ENCODE data around the gene NPR3.

The NPR3 gene

GRCh38 chr5:32773944-32774343, 62.8 kb downstream of the NPR3 start:
- no peak for FAIRE-seq
- DNase-seq (ENCODE audit: insufficient read length): no peak
- TF ChIP-seq TAF1 (IDR thresholded peaks at IDR 0.05; ENCODE audit: borderline replicate concordance, low read depth, low read length): no peak
- TF ChIP-seq POLR2AphosphoS5 (IDR thresholded peaks at IDR 0.05; ENCODE audit: low read depth, low read length): no peak
- no peak for TF ChIP-seq POLR2A (IDR thresholded peaks at IDR 0.05; ENCODE audit: low read depth, low read length)

- FAIRE-seq (no peak), DNase-seq (ENCODE audit: insufficient read length) (no peak)
- no peak for TF ChIP-seq TAF1 (IDR thresholded peaks at IDR 0.05; ENCODE audit: borderline replicate concordance, low read depth, low read length)
- TF ChIP-seq POLR2A (IDR thresholded peaks at IDR 0.05; ENCODE audit: low read depth, low read length): no peak
- no peak for TF ChIP-seq POLR2AphosphoS5 (IDR thresholded peaks at IDR 0.05; ENCODE audit: low read depth, low read length)
Observed at GRCh38 chr5:32776200-32776599, 65.1 kb downstream of the NPR3 start.

GRCh38 chr5:32777222-32777621, 66.1 kb downstream of the NPR3 start:
- no peak for TF ChIP-seq TAF1 (IDR thresholded peaks at IDR 0.05; ENCODE audit: borderline replicate concordance, low read depth, low read length)
- TF ChIP-seq POLR2AphosphoS5 (IDR thresholded peaks at IDR 0.05; ENCODE audit: low read depth, low read length): no peak
- TF ChIP-seq POLR2A (IDR thresholded peaks at IDR 0.05; ENCODE audit: low read depth, low read length): no peak
- DNase-seq (ENCODE audit: insufficient read length): no peak
- FAIRE-seq: no peak

- no peak for TF ChIP-seq POLR2A (IDR thresholded peaks at IDR 0.05; ENCODE audit: low read depth, low read length)
- no peak for TF ChIP-seq POLR2AphosphoS5 (IDR thresholded peaks at IDR 0.05; ENCODE audit: low read depth, low read length)
- TF ChIP-seq TAF1 (IDR thresholded peaks at IDR 0.05; ENCODE audit: borderline replicate concordance, low read depth, low read length): no peak
- DNase-seq (ENCODE audit: insufficient read length) (no peak), FAIRE-seq (no peak)
Observed at GRCh38 chr5:32777733-32778132, 66.6 kb downstream of the NPR3 start.

GRCh38 chr5:32778403-32778802, 67.3 kb downstream of the NPR3 start:
- TF ChIP-seq POLR2A (IDR thresholded peaks at IDR 0.05; ENCODE audit: low read depth, low read length): no peak
- no peak for TF ChIP-seq TAF1 (IDR thresholded peaks at IDR 0.05; ENCODE audit: borderline replicate concordance, low read depth, low read length)
- no peak for TF ChIP-seq POLR2AphosphoS5 (IDR thresholded peaks at IDR 0.05; ENCODE audit: low read depth, low read length)
- no peak for DNase-seq (ENCODE audit: insufficient read length)
- no peak for FAIRE-seq

GRCh38 chr5:32779754-32780415, 68.8 kb downstream of the NPR3 start:
- FAIRE-seq: no peak
- TF ChIP-seq POLR2AphosphoS5 (IDR thresholded peaks at IDR 0.05; ENCODE audit: low read depth, low read length): no peak
- no peak for TF ChIP-seq TAF1 (IDR thresholded peaks at IDR 0.05; ENCODE audit: borderline replicate concordance, low read depth, low read length)
- TF ChIP-seq POLR2A (IDR thresholded peaks at IDR 0.05; ENCODE audit: low read depth, low read length): no peak
- DNase-seq (ENCODE audit: insufficient read length): no peak

GRCh38 chr5:32780508-32780919, 69.4 kb downstream of the NPR3 start:
- FAIRE-seq (no peak), DNase-seq (ENCODE audit: insufficient read length) (no peak)
- TF ChIP-seq TAF1 (IDR thresholded peaks at IDR 0.05; ENCODE audit: borderline replicate concordance, low read depth, low read length): no peak
- no peak for TF ChIP-seq POLR2AphosphoS5 (IDR thresholded peaks at IDR 0.05; ENCODE audit: low read depth, low read length)
- no peak for TF ChIP-seq POLR2A (IDR thresholded peaks at IDR 0.05; ENCODE audit: low read depth, low read length)

GRCh38 chr5:32783661-32784060, 72.5 kb downstream of the NPR3 start:
- DNase-seq (ENCODE audit: insufficient read length) (no peak), FAIRE-seq (no peak)
- TF ChIP-seq POLR2AphosphoS5 (IDR thresholded peaks at IDR 0.05; ENCODE audit: low read depth, low read length) (no peak), TAF1 (IDR thresholded peaks at IDR 0.05; ENCODE audit: borderline replicate concordance, low read depth, low read length) (no peak), POLR2A (IDR thresholded peaks at IDR 0.05; ENCODE audit: low read depth, low read length) (no peak)

GRCh38 chr5:32785611-32786254, 74.6 kb downstream of the NPR3 start:
- TF ChIP-seq POLR2A (IDR thresholded peaks at IDR 0.05; ENCODE audit: low read depth, low read length): no peak
- TF ChIP-seq TAF1 (IDR thresholded peaks at IDR 0.05; ENCODE audit: borderline replicate concordance, low read depth, low read length): no peak
- no peak for TF ChIP-seq POLR2AphosphoS5 (IDR thresholded peaks at IDR 0.05; ENCODE audit: low read depth, low read length)
- FAIRE-seq (no peak), DNase-seq (ENCODE audit: insufficient read length) (no peak)

- no peak for DNase-seq (ENCODE audit: insufficient read length)
- no peak for FAIRE-seq
- TF ChIP-seq POLR2AphosphoS5 (IDR thresholded peaks at IDR 0.05; ENCODE audit: low read depth, low read length) (no peak), POLR2A (IDR thresholded peaks at IDR 0.05; ENCODE audit: low read depth, low read length) (no peak), TAF1 (IDR thresholded peaks at IDR 0.05; ENCODE audit: borderline replicate concordance, low read depth, low read length) (no peak)
Observed at GRCh38 chr5:32786311-32786710, 75.2 kb downstream of the NPR3 start.

GRCh38 chr5:32790411-32790951, 79.4 kb downstream of the NPR3 start:
- DNase-seq (ENCODE audit: insufficient read length) (no peak), FAIRE-seq (no peak)
- TF ChIP-seq POLR2AphosphoS5 (IDR thresholded peaks at IDR 0.05; ENCODE audit: low read depth, low read length) (no peak), POLR2A (IDR thresholded peaks at IDR 0.05; ENCODE audit: low read depth, low read length) (no peak), TAF1 (IDR thresholded peaks at IDR 0.05; ENCODE audit: borderline replicate concordance, low read depth, low read length) (no peak)

Data from GM12892 (cell line).